NCI-H526 treated with DMSO at 0.1 percent for 48 hours (cell line): ENCODE results near the gene TRANK1.
A peak's percentile ranks its signal among the peaks of the same experiment; 100 is the strongest.

Experiments
- DNase-seq: peaks from one replicate; lab custom pipeline; 2025; lab: John Stamatoyannopoulos, UW

TRANK1 gene

GRCh38 chr3:36803091-36803791 is 141.6 kb downstream of the TRANK1 start:
- no peak for DNase-seq

DNA sequence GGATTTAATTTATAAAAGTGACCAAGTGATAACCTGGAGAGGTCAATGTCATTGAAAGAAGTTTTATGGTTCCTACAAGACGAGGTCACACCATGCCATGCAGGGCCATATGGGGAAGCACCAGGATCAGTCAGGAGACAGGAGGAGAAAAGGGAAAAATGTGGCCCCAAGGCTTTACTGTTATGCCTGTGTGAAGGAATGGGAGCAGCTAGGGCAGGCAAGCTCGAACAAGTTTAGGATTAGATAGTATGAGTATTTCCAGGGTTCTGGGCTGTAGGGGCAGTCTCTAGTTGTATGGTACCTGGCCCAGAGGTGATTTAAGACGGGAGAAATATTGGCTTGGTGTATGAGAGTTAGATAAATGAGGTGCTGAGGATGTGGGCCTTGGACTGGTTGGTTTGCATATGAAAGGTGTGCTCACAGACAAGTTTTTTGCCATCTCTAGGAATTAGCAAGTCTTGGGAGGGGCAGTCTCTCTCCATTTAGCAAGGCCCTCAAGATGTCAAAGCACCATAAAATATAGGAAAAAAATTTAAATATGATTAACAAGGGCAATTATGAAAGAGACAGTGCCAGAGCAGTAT is 144.2 kb downstream of the TRANK1 start:
- no peak for DNase-seq

GRCh38 chr3:36796881-36797280 is 148.0 kb downstream of the TRANK1 start:
- DNase-seq, result no peak

- DNase-seq, result no peak
These were observed 148.7 kb downstream of the TRANK1 start for GRCh38 chr3:36796161-36796560.

DNA sequence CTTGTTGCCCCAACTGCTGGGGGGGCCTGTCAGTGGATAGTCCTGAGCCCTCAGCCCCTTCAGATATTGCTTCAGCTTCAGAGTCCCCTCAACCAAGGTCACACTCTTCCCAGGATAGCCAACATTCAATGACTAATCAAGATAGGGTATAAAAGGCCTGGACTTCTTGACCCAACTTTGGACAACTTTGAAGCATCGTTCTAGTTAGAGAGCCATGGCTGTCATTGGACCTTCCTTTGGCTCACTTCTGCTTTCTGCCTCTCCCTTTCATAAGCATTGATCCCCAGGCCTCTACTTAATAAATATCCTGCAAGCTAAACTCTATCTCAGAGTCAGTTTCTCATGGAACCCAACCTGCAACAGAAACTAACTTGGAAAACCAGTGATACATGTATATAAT is 149.2 kb downstream of the TRANK1 start:
- no peak for DNase-seq

DNA sequence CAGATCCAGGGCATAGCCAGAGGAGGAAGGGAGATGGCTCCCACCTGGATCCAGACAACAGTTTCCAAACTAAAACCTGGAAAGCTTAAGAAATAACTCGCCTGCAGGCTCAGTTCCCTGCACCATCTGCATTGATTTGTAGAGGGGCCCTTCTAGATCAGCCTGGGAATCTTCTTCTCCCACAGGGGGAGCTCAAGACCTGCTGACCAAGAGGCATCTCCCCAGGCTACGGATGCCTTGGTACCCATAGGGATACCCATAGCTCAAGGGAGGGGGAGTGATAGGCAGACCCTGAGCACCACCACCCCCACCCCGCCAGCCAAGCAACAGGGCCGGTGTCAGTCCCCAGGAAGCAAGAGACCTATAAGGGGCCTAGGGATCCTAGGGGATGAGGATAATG is 152.5 kb downstream of the TRANK1 start:
- peak; percentile 1 for DNase-seq

- DNase-seq, result no peak
These were observed 154.1 kb downstream of the TRANK1 start for GRCh38 chr3:36790765-36791164.

DNA sequence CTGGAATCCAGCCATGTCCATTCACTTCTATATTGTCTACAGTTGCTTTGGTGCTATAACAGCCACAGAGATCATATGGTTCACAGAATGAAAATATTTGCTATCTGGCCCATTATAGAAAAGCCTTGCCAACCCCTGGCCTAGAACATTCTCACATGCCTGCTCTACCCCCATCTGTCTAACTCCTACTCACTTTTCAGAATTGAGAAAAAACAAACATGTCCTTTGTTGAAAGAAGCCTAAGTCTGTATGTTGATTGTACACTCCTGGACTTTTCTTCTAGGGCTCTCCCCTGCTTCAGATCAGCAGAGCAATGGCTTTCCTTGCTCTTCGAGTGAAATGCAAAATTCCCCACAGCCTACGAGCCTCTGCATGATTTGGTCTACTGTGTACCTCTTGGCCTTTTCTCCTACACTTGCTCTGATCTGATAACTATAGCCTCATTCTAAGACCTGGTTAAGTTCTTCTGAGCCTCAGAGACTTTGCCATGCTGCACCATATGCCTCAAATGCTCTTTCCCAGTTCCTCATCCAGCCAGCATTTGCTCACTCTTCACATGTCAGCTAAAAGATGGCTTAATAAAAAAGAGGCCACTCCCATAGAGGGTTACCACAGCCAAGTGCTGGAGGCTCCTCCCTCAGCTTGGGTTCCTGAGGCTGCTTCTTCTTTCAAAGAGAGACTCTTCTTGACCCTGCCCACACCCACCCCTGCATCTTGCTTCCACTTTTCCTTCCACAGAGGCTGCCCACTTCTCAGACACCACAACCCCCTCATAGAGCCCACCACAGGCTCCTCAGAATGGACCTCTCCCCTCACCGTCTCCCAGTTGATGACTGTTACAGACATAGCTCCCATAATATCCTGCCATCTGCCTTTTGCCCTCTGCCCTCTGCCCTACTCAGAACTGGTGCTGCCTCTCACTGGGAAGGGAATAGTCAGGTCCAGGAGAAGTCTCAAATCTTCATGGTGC is 157.6 kb downstream of the TRANK1 start:
- DNase-seq, result no peak

DNA sequence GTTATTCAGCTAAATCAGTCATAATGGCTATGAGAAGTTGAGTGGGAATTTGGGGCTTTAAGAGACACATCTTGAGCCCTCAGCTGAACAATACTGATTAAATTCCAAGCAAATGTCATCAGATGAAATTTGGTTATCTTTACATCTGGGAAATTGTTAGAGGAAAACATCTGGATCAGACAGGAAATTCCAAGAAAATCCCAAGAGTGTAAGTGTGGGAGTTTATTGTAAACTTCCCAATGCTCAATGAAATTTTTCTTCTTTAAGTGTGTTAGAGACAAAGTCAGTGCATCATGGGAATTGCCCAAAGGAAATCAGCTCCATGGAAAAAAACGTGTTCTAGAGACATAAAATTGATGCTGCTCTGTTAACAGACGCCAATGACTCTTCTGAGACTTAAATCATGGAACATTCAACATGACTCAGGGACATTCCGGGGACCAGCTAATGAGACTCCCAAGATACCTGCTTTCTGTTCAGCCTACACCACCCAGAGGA is 160.7 kb downstream of the TRANK1 start:
- no peak for DNase-seq

DNA sequence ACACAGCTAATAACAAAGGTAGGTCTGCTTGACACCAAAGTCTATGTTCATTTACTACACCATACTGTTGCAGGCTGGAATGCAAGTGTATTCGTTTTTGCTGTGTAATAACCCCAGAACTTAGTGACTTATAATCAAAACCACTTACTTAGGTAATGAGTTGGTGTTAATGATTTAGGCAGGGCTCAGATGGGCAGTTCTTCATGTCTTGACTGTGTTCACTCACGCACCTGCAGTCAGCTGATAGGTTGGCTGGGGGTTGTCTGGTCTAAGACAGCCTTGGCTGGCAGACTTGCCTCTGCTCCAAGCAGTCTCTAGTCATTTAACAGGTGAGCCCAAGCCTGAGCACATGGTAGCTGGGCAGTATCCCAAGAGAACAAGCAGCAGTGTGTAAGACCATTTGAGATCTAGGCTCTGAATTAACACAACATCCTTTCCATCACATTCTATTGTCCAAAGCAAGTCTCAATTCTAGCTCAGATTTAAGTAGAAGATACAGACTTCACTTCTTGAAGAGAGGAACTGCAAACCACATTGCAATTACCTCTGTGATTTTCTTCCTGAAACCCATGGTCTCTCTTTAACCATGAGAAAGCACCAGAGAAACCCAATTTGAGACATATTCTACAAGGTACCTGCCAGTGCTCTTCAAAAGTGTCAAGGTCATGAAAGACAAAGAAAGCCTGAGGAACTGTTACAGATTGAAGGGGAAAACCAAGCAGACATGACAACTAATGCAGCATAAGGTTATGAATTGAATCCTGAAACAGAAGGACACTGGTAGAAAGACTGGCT is 167.2 kb downstream of the TRANK1 start:
- DNase-seq, result no peak
